OCI-LY3 (cell line): Measurements from ENCODE around the gene ZNF366.

ENCODE experiments used
- EZH2phosphoT487 ChIP-seq: fragments of 200-600 bp; shearing (Covaris generic); IDR thresholded peaks from 2 replicates; pipeline ENCODE4 v1.6.1; 2018; ENCODE audit warnings: antibody characterized with exemption, mixed run types, low read depth
- TF ChIP-seq, protein P1 (sequence below): fragments of 200-600, 300-600 bp; sonication (generic); IDR thresholded peaks from 2 replicates; pipeline ENCODE4 v1.5.1; 2014; ENCODE audit warnings: antibody characterized with exemption, low read length, low read depth

DNA sequence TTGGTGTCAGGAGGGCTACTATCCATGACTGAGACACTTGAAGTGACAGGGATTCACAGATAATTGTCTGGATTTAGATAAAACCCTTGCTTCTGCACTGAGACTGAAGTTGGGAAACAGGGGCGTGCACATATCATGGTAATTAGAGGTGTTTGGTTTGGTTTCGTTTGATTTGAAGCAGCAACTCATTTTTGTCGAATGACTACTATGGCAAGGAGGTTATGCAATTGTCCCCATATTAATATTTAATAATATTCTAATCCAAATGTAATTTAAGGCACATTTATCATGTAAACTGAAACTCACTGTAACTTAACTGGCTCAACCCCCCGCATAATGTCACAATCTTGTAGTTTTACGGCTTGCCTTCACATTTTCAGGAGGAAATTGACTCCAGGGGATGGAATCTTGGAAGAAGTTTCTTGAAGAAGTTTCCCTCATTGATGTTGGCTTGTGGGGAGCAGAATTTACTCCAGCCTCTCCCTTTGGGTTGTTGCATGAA lies 12.5 kb downstream of the ZNF366 start:
- TF ChIP-seq, protein P1, sequence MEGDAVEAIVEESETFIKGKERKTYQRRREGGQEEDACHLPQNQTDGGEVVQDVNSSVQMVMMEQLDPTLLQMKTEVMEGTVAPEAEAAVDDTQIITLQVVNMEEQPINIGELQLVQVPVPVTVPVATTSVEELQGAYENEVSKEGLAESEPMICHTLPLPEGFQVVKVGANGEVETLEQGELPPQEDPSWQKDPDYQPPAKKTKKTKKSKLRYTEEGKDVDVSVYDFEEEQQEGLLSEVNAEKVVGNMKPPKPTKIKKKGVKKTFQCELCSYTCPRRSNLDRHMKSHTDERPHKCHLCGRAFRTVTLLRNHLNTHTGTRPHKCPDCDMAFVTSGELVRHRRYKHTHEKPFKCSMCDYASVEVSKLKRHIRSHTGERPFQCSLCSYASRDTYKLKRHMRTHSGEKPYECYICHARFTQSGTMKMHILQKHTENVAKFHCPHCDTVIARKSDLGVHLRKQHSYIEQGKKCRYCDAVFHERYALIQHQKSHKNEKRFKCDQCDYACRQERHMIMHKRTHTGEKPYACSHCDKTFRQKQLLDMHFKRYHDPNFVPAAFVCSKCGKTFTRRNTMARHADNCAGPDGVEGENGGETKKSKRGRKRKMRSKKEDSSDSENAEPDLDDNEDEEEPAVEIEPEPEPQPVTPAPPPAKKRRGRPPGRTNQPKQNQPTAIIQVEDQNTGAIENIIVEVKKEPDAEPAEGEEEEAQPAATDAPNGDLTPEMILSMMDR: no peak
- no peak for TF ChIP-seq EZH2phosphoT487
